NCI-H2227 (cell line): Measurements from ENCODE around the gene TRMT1L.

ENCODE experiments used
- DNase-seq: peaks from one replicate; lab custom pipeline; 2025; ENCODE audit not compliant: unreplicated experiment; lab: John Stamatoyannopoulos, UW

Gene TRMT1L

GRCh38 chr1:185132534-185132933, 24.2 kb downstream of the TRMT1L start:
- no peak for DNase-seq

- no peak for DNase-seq
Observed at GRCh38 chr1:185129708-185130107, 27.0 kb downstream of the TRMT1L start.

GRCh38 chr1:185112356-185112755, 44.4 kb downstream of the TRMT1L start:
- DNase-seq, result no peak

- no peak for DNase-seq
Observed at GRCh38 chr1:185111873-185112272, 44.9 kb downstream of the TRMT1L start.

GRCh38 chr1:185110145-185110544, 46.6 kb downstream of the TRMT1L start:
- DNase-seq, result no peak

GRCh38 chr1:185108321-185108720, 48.4 kb downstream of the TRMT1L start:
- DNase-seq, result peak; percentile 7

GRCh38 chr1:185105121-185105520, 51.6 kb downstream of the TRMT1L start:
- no peak for DNase-seq

GRCh38 chr1:185104083-185104482, 52.7 kb downstream of the TRMT1L start:
- DNase-seq, result no peak

GRCh38 chr1:185096531-185096930, 60.2 kb downstream of the TRMT1L start:
- DNase-seq, result no peak

- DNase-seq, result no peak
Observed at GRCh38 chr1:185094761-185095160, 62.0 kb downstream of the TRMT1L start.

GRCh38 chr1:185091480-185091879, 65.3 kb downstream of the TRMT1L start:
- DNase-seq, result no peak

GRCh38 chr1:185087746-185088145, 69.0 kb downstream of the TRMT1L start:
- DNase-seq, result no peak

GRCh38 chr1:185087101-185087500, 69.7 kb downstream of the TRMT1L start:
- DNase-seq, result no peak

GRCh38 chr1:185083818-185084217, 72.9 kb downstream of the TRMT1L start:
- no peak for DNase-seq

GRCh38 chr1:185080422-185080821, 76.3 kb downstream of the TRMT1L start:
- no peak for DNase-seq

- DNase-seq, result no peak
Observed at GRCh38 chr1:185077374-185077773, 79.4 kb downstream of the TRMT1L start.

- no peak for DNase-seq
Observed at GRCh38 chr1:185075476-185075875, 81.3 kb downstream of the TRMT1L start.

GRCh38 chr1:185074307-185074706, 82.4 kb downstream of the TRMT1L start:
- DNase-seq, result no peak

- DNase-seq, result no peak
Observed at GRCh38 chr1:185073725-185074124, 83.0 kb downstream of the TRMT1L start.

- no peak for DNase-seq
Observed at GRCh38 chr1:185070051-185070450, 86.7 kb downstream of the TRMT1L start.

- no peak for DNase-seq
Observed at GRCh38 chr1:185069202-185069772, 87.5 kb downstream of the TRMT1L start.

GRCh38 chr1:185068341-185068740, 88.4 kb downstream of the TRMT1L start:
- DNase-seq, result no peak
